HCT116 (cell line): ENCODE data around the gene MORF4L2. TPM values are rescaled to one million over a fixed set of nuclear protein-coding genes. Genes with fewer than 3 reads are reported as not detected.

Experiments
- ATAC-seq: fragments of 200-7000 bp; cut with Tn5 transposase; 2 replicates; pipeline ENCODE4 v1.9.1; 2020; ENCODE audit warnings: mild to moderate bottlenecking, moderate library complexity
- BruUV-seq: library from RNA; stranded (reverse); fragments of 400-500 nt; replicated peaks from 2 replicates; lab custom pipeline; 2021; lab: Mats Ljungman, UMichigan
- CTCF ChIA-PET: fragments of 300-600 bp; sonication (Branson Sonifier 250); formaldehyde crosslinking; loops from one replicate; lab custom pipeline; 2021; ENCODE audit warnings: antibody characterized with exemption; lab: Charles Lee
- POLR2A ChIA-PET: fragments of 300-600, 350-600 bp; sonication (Branson Sonifier 250); formaldehyde crosslinking; loops from one replicate; lab custom pipeline; 2021; ENCODE audit warnings: antibody characterized with exemption; lab: Charles Lee
- RAD21 ChIA-PET, 2 experiments: fragments of 300-600 bp; sonication (Branson Sonifier 250); formaldehyde crosslinking; loops; one replicate each; lab custom pipeline; 2023; ENCODE audit warnings: low total read pairs in 2 of 2; ENCODE audit not compliant: uncharacterized antibody in 2 of 2, unreplicated experiment in 2 of 2, low non-redundant PET in 1 of 2; lab: Charles Lee
- DNase-seq: peaks from one replicate; pipeline ENCODE4 v3.0.0-alpha.2; 2010; ENCODE audit warnings: low read depth, low spot score
- H2AFZ ChIP-seq: fragments of 200-600 bp; shearing (Covaris generic), sonication (generic); 2 replicates; pipeline ENCODE4 v1.6.1; 2017; ENCODE audit warnings: low read depth, mixed run types, mixed read lengths, antibody characterized with exemption, low read length; ENCODE audit not compliant: poor library complexity, severe bottlenecking
- H3K27ac ChIP-seq: 2 replicates; pipeline ENCODE4 v1.5.1; 2012; ENCODE audit warnings: low read depth, low read length
- H3K27me3 ChIP-seq: fragments of 200-600 bp; sonication (generic); 2 replicates; pipeline ENCODE4 v1.6.1; 2016; ENCODE audit warnings: mixed run types, low read length, mixed read lengths; ENCODE audit not compliant: insufficient read depth
- H3K36me3 ChIP-seq, 2 experiments: fragments of 200-500 bp in 1 of 2; fragments of 200-600 bp in 1 of 2; sonication (Bioruptor generic) in 1 of 2; sonication (generic) in 1 of 2; 2 replicates each; pipeline versions ENCODE4 v1.5.1 to v1.6.1; 2014 to 2016; ENCODE audit warnings: low read length in 2 of 2, inconsistent platforms in 1 of 2, mixed read lengths in 1 of 2, mixed run types in 1 of 2; ENCODE audit not compliant: insufficient read depth in 2 of 2, control insufficient read depth in 1 of 2
- H3K4me1 ChIP-seq, 2 experiments: fragments of 200-600 bp in 1 of 2; sonication (generic) in 1 of 2; 2 replicates each; pipeline versions ENCODE4 v1.5.1 to v1.6.1; 2012 to 2017; ENCODE audit warnings: low read length in 2 of 2, inconsistent platforms in 1 of 2, mild to moderate bottlenecking in 1 of 2, mixed read lengths in 1 of 2, mixed run types in 1 of 2, moderate library complexity in 1 of 2; ENCODE audit not compliant: insufficient read depth in 2 of 2, control insufficient read depth in 1 of 2
- H3K4me2 ChIP-seq: fragments of 200-600 bp; sonication (generic); 2 replicates; pipeline ENCODE4 v1.6.1; 2017; ENCODE audit warnings: mixed run types, low read length, mixed read lengths
- H3K4me3 ChIP-seq, 2 experiments: fragments of 200-600 bp in 1 of 2; sonication (generic) in 1 of 2; replicated peaks in 1 of 2; 2 replicates each; pipeline ENCODE4 v1.5.1; 2011 to 2016; ENCODE audit warnings: low read length in 2 of 2, control low read depth in 1 of 2, low read depth in 1 of 2, mild to moderate bottlenecking in 1 of 2, mixed read lengths in 1 of 2, mixed run types in 1 of 2
- H3K79me2 ChIP-seq: fragments of 200-600 bp; sonication (generic); 2 replicates; pipeline ENCODE4 v1.6.1; 2017; ENCODE audit warnings: mild to moderate bottlenecking, mixed run types, low read length, moderate library complexity, mixed read lengths; ENCODE audit not compliant: insufficient read depth
- H3K9ac ChIP-seq: fragments of 200-600 bp; sonication (generic); 2 replicates; pipeline ENCODE4 v1.6.1; 2016; ENCODE audit warnings: low read length, mixed read lengths
- H3K9me2 ChIP-seq: fragments of 200-600 bp; sonication (generic), shearing (Covaris generic); 2 replicates; pipeline ENCODE4 v1.6.1; 2017; ENCODE audit warnings: mixed run types, mild to moderate bottlenecking, moderate library complexity; ENCODE audit not compliant: insufficient read depth
- H3K9me3 ChIP-seq, 2 experiments: fragments of 200-500 bp in 1 of 2; fragments of 200-600 bp in 1 of 2; sonication (Bioruptor generic) in 1 of 2; sonication (generic) in 1 of 2; 2 replicates each; pipeline ENCODE4 v1.6.1; 2014 to 2017; ENCODE audit warnings: low read length in 2 of 2, mixed read lengths in 2 of 2, inconsistent platforms in 1 of 2, low read depth in 1 of 2, mild to moderate bottlenecking in 1 of 2, mixed run types in 1 of 2, moderate library complexity in 1 of 2; ENCODE audit not compliant: control insufficient read depth in 1 of 2, insufficient read depth in 1 of 2
- H4K20me1 ChIP-seq: fragments of 200-600 bp; sonication (generic), shearing (Covaris generic); 2 replicates; pipeline ENCODE4 v1.6.1; 2017; ENCODE audit warnings: mixed run types, mild to moderate bottlenecking, moderate library complexity; ENCODE audit not compliant: insufficient read depth
- CBX3 ChIP-seq: IDR thresholded peaks from 2 replicates; pipeline ENCODE4 v1.6.1; 2012; ENCODE audit warnings: low read depth
- CEBPB ChIP-seq: IDR thresholded peaks from 2 replicates; pipeline ENCODE4 v1.6.1; 2012; ENCODE audit warnings: low read depth
- EGR1 ChIP-seq: IDR thresholded peaks from 2 replicates; pipeline ENCODE4 v1.6.1; 2012; ENCODE audit warnings: low read depth
- ELF1 ChIP-seq: IDR thresholded peaks from 2 replicates; pipeline ENCODE4 v1.6.1; 2012; ENCODE audit warnings: low read depth, borderline replicate concordance
- EZH2phosphoT487 ChIP-seq: fragments of 200-600 bp; IDR thresholded peaks from 2 replicates; pipeline ENCODE4 v1.6.1; 2018; ENCODE audit warnings: antibody characterized with exemption, borderline replicate concordance
- FOSL1 ChIP-seq: IDR thresholded peaks from 2 replicates; pipeline ENCODE4 v1.6.1; 2012; ENCODE audit warnings: low read depth
- RAD21 ChIP-seq: IDR thresholded peaks from 2 replicates; pipeline ENCODE4 v1.6.1; 2012; ENCODE audit warnings: low read depth, mild to moderate bottlenecking
- SIN3A ChIP-seq: IDR thresholded peaks from 2 replicates; pipeline ENCODE4 v1.6.1; 2012; ENCODE audit warnings: low read depth
- SP1 ChIP-seq: IDR thresholded peaks from 2 replicates; pipeline ENCODE4 v1.6.1; 2012; ENCODE audit warnings: low read depth
- SRF ChIP-seq: IDR thresholded peaks from 2 replicates; pipeline ENCODE4 v1.6.1; 2012; ENCODE audit warnings: low read depth
- TCF7L2 ChIP-seq: IDR thresholded peaks from 2 replicates; pipeline ENCODE4 v1.7.0; 2011; ENCODE audit warnings: borderline replicate concordance, inconsistent platforms; ENCODE audit not compliant: insufficient read depth, insufficient read length; ENCODE audit errors: extremely low read depth
- YY1 ChIP-seq: IDR thresholded peaks from 2 replicates; pipeline ENCODE4 v1.6.1; 2011; ENCODE audit warnings: low read length, low read depth, moderate library complexity, mild to moderate bottlenecking; ENCODE audit not compliant: insufficient replicate concordance; ENCODE audit errors: extremely low read depth
- ZFX ChIP-seq: fragments of 450-650 bp; IDR thresholded peaks from 2 replicates; pipeline ENCODE4 v1.6.1; 2017
- ZNF274 ChIP-seq: fragments of 200-500 bp; sonication (Bioruptor generic); IDR thresholded peaks from 2 replicates; pipeline ENCODE4 v1.6.1; 2014; ENCODE audit warnings: mild to moderate bottlenecking, low read depth, low read length, inconsistent platforms
- intact Hi-C: fragments of 100-400 bp; cut with micrococcal nuclease; formaldehyde crosslinking; loops from 2 replicates; pipeline ENCODE4 v1.10.0; 2022
- total RNA-seq: library from RNA; stranded (reverse); gene quantifications from one replicate; pipeline ENCODE4 v1.2.1, GENCODE V29; 2021; ENCODE audit not compliant: unreplicated experiment
- TF ChIP-seq, protein P1 (sequence below): IDR thresholded peaks from 2 replicates; pipeline ENCODE4 v1.6.1; 2011; ENCODE audit warnings: mild to moderate bottlenecking, low read length, moderate library complexity; ENCODE audit not compliant: insufficient replicate concordance; ENCODE audit errors: extremely low read depth
- TF ChIP-seq, protein P2 (sequence below): IDR thresholded peaks from 2 replicates; pipeline ENCODE4 v1.6.1; 2012; ENCODE audit warnings: low read depth
- TF ChIP-seq, protein P3 (sequence below): IDR thresholded peaks from 2 replicates; pipeline ENCODE4 v1.6.1; 2012

Gene MORF4L2
- total RNA-seq, 1 experiment from 2014 or later, result 308 TPM

DNA sequence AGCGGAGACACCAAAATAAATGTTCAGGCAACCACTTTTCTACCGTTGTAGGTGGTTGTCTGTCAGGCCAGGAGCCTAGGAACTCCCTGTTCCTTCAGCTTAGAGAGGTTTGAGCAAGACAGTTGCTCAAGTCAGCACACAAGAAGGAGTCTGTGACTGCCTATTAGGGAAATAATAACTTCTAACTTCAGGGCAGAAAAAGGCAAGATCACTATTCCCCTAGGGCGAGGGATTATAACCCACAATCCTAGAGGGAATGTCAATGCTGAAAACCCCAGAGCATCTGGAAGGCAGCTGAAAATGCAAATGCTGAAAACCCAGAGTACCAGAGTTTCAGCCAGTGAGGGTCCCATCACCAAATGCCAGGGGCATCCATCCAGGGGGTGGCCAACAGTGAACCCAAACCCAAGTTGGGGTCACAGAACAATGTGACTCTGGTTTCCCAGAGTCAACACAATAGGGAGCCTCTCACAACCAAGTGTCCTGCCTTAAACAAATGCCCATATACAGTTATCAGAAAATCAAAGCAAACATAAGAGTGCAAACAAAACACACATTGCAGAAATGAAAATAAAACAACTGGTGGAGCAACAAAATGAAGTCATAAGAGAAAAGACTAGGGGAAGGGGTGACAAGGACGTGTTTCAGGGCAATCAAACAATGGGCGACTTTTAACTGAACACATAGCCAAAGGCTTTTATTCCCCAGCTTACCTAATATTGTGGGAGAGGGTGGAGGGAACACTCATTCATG is 27.6 kb downstream of the MORF4L2 start:
- no peaks in the 10 kb centered on the region for H3K9me2 ChIP-seq
- no peak overlapping the region for H3K27ac ChIP-seq
- DNase-seq, result no peak
- H3K9ac ChIP-seq, result no peak overlapping the region
- no peaks in the 10 kb centered on the region for H3K79me2 ChIP-seq
- intact Hi-C loops, result no loop called here
- ChIA-PET CTCF (no interaction called here), RAD21 (no interaction called here)
- no peak overlapping the region for H2AFZ ChIP-seq
- H3K36me3 ChIP-seq, result no peaks in the 10 kb centered on the region
- TF ChIP-seq, protein P1, sequence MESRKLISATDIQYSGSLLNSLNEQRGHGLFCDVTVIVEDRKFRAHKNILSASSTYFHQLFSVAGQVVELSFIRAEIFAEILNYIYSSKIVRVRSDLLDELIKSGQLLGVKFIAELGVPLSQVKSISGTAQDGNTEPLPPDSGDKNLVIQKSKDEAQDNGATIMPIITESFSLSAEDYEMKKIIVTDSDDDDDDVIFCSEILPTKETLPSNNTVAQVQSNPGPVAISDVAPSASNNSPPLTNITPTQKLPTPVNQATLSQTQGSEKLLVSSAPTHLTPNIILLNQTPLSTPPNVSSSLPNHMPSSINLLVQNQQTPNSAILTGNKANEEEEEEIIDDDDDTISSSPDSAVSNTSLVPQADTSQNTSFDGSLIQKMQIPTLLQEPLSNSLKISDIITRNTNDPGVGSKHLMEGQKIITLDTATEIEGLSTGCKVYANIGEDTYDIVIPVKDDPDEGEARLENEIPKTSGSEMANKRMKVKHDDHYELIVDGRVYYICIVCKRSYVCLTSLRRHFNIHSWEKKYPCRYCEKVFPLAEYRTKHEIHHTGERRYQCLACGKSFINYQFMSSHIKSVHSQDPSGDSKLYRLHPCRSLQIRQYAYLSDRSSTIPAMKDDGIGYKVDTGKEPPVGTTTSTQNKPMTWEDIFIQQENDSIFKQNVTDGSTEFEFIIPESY, result no peak
- TF ChIP-seq, protein P2, sequence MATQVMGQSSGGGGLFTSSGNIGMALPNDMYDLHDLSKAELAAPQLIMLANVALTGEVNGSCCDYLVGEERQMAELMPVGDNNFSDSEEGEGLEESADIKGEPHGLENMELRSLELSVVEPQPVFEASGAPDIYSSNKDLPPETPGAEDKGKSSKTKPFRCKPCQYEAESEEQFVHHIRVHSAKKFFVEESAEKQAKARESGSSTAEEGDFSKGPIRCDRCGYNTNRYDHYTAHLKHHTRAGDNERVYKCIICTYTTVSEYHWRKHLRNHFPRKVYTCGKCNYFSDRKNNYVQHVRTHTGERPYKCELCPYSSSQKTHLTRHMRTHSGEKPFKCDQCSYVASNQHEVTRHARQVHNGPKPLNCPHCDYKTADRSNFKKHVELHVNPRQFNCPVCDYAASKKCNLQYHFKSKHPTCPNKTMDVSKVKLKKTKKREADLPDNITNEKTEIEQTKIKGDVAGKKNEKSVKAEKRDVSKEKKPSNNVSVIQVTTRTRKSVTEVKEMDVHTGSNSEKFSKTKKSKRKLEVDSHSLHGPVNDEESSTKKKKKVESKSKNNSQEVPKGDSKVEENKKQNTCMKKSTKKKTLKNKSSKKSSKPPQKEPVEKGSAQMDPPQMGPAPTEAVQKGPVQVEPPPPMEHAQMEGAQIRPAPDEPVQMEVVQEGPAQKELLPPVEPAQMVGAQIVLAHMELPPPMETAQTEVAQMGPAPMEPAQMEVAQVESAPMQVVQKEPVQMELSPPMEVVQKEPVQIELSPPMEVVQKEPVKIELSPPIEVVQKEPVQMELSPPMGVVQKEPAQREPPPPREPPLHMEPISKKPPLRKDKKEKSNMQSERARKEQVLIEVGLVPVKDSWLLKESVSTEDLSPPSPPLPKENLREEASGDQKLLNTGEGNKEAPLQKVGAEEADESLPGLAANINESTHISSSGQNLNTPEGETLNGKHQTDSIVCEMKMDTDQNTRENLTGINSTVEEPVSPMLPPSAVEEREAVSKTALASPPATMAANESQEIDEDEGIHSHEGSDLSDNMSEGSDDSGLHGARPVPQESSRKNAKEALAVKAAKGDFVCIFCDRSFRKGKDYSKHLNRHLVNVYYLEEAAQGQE, result no peak
- TF ChIP-seq ZNF274 (no peak), CBX3 (no peak), EGR1 (no peak), CEBPB (no peak), SIN3A (no peak), FOSL1 (no peak), EZH2phosphoT487 (no peak), ELF1 (no peak), ZFX (no peak), TCF7L2 (no peak), RAD21 (no peak), SP1 (no peak), YY1 (no peak), SRF (no peak)
- TF ChIP-seq, protein P3, sequence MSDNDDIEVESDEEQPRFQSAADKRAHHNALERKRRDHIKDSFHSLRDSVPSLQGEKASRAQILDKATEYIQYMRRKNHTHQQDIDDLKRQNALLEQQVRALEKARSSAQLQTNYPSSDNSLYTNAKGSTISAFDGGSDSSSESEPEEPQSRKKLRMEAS, result no peak
- TF ChIP-seq, all 23 proteins: peak for 0
- no peak overlapping the region for H3K4me3 ChIP-seq
- H3K9me3 ChIP-seq, result no peaks in the 10 kb centered on the region
- no peaks in the 10 kb centered on the region for H4K20me1 ChIP-seq
- POLR2A ChIA-PET, result no interaction called here
- peaks cover 11 to 27% of the 10 kb centered on the region in 2 experiments for H3K4me1 ChIP-seq
- ATAC-seq, result no peak
- H3K27me3 ChIP-seq, result no peaks in the 10 kb centered on the region
- H3K4me2 ChIP-seq, result no peak overlapping the region
- BruUV-seq, result no TSS peak
